ENCODE results near the gene DOLPP1. TPM values are rescaled to one million over a fixed set of nuclear protein-coding genes. Genes with fewer than 3 reads are reported as not detected.
A peak's percentile ranks its signal among the peaks of the same experiment; 100 is the strongest.

The DOLPP1 gene
- total and polyA plus RNA-seq, 2 of the 13 experiments (the other 11 are each of a cell fraction or from before 2014, with no cell fraction given): 21.0 to 34.1 TPM

GRCh38 chr9:129080601-129081387 lies at the start of gene DOLPP1 (continued):
- TF ChIP-seq, protein P1, sequence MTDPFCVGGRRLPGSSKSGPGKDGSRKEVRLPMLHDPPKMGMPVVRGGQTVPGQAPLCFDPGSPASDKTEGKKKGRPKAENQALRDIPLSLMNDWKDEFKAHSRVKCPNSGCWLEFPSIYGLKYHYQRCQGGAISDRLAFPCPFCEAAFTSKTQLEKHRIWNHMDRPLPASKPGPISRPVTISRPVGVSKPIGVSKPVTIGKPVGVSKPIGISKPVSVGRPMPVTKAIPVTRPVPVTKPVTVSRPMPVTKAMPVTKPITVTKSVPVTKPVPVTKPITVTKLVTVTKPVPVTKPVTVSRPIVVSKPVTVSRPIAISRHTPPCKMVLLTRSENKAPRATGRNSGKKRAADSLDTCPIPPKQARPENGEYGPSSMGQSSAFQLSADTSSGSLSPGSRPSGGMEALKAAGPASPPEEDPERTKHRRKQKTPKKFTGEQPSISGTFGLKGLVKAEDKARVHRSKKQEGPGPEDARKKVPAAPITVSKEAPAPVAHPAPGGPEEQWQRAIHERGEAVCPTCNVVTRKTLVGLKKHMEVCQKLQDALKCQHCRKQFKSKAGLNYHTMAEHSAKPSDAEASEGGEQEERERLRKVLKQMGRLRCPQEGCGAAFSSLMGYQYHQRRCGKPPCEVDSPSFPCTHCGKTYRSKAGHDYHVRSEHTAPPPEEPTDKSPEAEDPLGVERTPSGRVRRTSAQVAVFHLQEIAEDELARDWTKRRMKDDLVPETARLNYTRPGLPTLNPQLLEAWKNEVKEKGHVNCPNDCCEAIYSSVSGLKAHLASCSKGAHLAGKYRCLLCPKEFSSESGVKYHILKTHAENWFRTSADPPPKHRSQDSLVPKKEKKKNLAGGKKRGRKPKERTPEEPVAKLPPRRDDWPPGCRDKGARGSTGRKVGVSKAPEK (CRISPR knock-in tag; IDR thresholded peaks at IDR 0.05; ENCODE audit: borderline replicate concordance): no peak
- TF ChIP-seq ZNF614 (CRISPR knock-in tag; IDR thresholded peaks at IDR 0.05; ENCODE audit: borderline replicate concordance): 0 out of 2 replicates have a peak, but pooled peaks have one; percentile 21
- no peak; the same call in none of the 2 replicates for TF ChIP-seq SP4 (CRISPR knock-in tag; IDR thresholded peaks at IDR 0.05)
- no peak for TF ChIP-seq ZKSCAN8 (CRISPR knock-in tag; IDR thresholded peaks at IDR 0.05; ENCODE audit: borderline replicate concordance)
- peak; percentile 55 for TF ChIP-seq TGIF2 (CRISPR knock-in tag; IDR thresholded peaks at IDR 0.05)
- no peak for TF ChIP-seq HNRNPH1 (optimal IDR thresholded peaks at IDR 0.05; ENCODE audit: low read depth, low read length)
- TF ChIP-seq, protein P2, sequence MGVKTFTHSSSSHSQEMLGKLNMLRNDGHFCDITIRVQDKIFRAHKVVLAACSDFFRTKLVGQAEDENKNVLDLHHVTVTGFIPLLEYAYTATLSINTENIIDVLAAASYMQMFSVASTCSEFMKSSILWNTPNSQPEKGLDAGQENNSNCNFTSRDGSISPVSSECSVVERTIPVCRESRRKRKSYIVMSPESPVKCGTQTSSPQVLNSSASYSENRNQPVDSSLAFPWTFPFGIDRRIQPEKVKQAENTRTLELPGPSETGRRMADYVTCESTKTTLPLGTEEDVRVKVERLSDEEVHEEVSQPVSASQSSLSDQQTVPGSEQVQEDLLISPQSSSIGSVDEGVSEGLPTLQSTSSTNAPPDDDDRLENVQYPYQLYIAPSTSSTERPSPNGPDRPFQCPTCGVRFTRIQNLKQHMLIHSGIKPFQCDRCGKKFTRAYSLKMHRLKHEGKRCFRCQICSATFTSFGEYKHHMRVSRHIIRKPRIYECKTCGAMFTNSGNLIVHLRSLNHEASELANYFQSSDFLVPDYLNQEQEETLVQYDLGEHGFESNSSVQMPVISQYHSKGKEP (CRISPR knock-in tag; IDR thresholded peaks at IDR 0.05): 0 out of 2 replicates have a peak, but pooled peaks have one; percentile 43
- TF ChIP-seq PAWR (CRISPR knock-in tag; IDR thresholded peaks at IDR 0.05; ENCODE audit: borderline replicate concordance): no peak
- no peak for TF ChIP-seq AFF4 (CRISPR knock-in tag; IDR thresholded peaks at IDR 0.05)
- peak; percentile 83 for TF ChIP-seq KLF11 (CRISPR knock-in tag; IDR thresholded peaks at IDR 0.05)
- TF ChIP-seq RORA (CRISPR knock-in tag; IDR thresholded peaks at IDR 0.05): no peak
- no peak for TF ChIP-seq RFX3 (CRISPR knock-in tag; IDR thresholded peaks at IDR 0.05)
- no peak for TF ChIP-seq ZNF639 (CRISPR knock-in tag; conservative IDR thresholded peaks at IDR 0.05)
- TF ChIP-seq, protein P3, sequence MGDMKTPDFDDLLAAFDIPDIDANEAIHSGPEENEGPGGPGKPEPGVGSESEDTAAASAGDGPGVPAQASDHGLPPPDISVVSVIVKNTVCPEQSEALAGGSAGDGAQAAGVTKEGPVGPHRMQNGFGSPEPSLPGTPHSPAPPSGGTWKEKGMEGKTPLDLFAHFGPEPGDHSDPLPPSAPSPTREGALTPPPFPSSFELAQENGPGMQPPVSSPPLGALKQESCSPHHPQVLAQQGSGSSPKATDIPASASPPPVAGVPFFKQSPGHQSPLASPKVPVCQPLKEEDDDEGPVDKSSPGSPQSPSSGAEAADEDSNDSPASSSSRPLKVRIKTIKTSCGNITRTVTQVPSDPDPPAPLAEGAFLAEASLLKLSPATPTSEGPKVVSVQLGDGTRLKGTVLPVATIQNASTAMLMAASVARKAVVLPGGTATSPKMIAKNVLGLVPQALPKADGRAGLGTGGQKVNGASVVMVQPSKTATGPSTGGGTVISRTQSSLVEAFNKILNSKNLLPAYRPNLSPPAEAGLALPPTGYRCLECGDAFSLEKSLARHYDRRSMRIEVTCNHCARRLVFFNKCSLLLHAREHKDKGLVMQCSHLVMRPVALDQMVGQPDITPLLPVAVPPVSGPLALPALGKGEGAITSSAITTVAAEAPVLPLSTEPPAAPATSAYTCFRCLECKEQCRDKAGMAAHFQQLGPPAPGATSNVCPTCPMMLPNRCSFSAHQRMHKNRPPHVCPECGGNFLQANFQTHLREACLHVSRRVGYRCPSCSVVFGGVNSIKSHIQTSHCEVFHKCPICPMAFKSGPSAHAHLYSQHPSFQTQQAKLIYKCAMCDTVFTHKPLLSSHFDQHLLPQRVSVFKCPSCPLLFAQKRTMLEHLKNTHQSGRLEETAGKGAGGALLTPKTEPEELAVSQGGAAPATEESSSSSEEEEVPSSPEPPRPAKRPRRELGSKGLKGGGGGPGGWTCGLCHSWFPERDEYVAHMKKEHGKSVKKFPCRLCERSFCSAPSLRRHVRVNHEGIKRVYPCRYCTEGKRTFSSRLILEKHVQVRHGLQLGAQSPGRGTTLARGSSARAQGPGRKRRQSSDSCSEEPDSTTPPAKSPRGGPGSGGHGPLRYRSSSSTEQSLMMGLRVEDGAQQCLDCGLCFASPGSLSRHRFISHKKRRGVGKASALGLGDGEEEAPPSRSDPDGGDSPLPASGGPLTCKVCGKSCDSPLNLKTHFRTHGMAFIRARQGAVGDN (CRISPR knock-in tag; IDR thresholded peaks at IDR 0.05): peak; percentile 78

Data from HepG2 (cell line).